Gastrocnemius medialis (tissue), 4 donors: ENCODE measurements around the gene ZNF219. TPM values are rescaled to one million over a fixed set of nuclear protein-coding genes. Genes with fewer than 3 reads are reported as not detected.

Experiments used
- ATAC-seq, 2 donors: fragments of 150-250 bp; one replicate each; pipeline ENCODE4 v1.9.1; 2016
- DNase-seq, 2 donors: peaks; one replicate each; pipeline ENCODE4 v3.0.0-alpha.2; 2019
- H3K27ac ChIP-seq, 4 donors: fragments of 200-600 bp; sonication (generic); 1 replicate in 1 of 4; 2 replicates in 3 of 4; pipeline ENCODE4 v1.5.1; 2016 to 2018; ENCODE audit warnings: mild to moderate bottlenecking in 2 of 4, moderate library complexity in 1 of 4
- H3K27me3 ChIP-seq, 3 donors: fragments of 200-600 bp; sonication (generic) in 2 of 3; 1 replicate in 1 of 3; 2 replicates in 2 of 3; pipeline versions ENCODE4 v1.5.1 to v1.6.0; 2016 to 2019; ENCODE audit warnings: mild to moderate bottlenecking in 1 of 3, moderate library complexity in 1 of 3
- H3K36me3 ChIP-seq, 2 donors: fragments of 200-600 bp; sonication (generic) in 1 of 2; one replicate each; pipeline ENCODE4 v1.5.1; 2017 to 2018
- H3K4me1 ChIP-seq, 2 donors: fragments of 200-600 bp; sonication (generic) in 1 of 2; one replicate each; pipeline ENCODE4 v1.5.1; 2016 to 2017; ENCODE audit warnings: mild to moderate bottlenecking in 2 of 2
- H3K4me3 ChIP-seq, 4 donors: fragments of 200-600 bp; sonication (generic) in 3 of 4; 1 replicate in 1 of 4; 2 replicates in 3 of 4; pipeline ENCODE4 v1.5.1; 2016 to 2019; ENCODE audit warnings: mild to moderate bottlenecking in 2 of 4
- H3K9me3 ChIP-seq, 3 donors: fragments of 200-600 bp; sonication (generic) in 2 of 3; 1 replicate in 1 of 3; 2 replicates in 2 of 3; pipeline ENCODE4 v1.5.1; 2016 to 2019
- CTCF ChIP-seq, 5 experiments: fragments of 450-650 bp in 3 of 5; fragments of 200-600 bp in 2 of 5; sonication (generic) in 2 of 5; IDR thresholded peaks in 4 of 5; conservative IDR thresholded peaks in 1 of 5; 1 replicate in 4 of 5; 2 replicates in 1 of 5; pipeline ENCODE4 v1.5.1; 2016 to 2019; ENCODE audit warnings: antibody characterized with exemption in 5 of 5, mild to moderate bottlenecking in 3 of 5, moderate library complexity in 3 of 5
- POLR2A ChIP-seq, 2 donors: fragments of 450-650 bp; IDR thresholded peaks; one replicate each; pipeline ENCODE4 v1.6.1; 2017; ENCODE audit warnings: antibody characterized with exemption in 2 of 2, mild to moderate bottlenecking in 2 of 2, moderate library complexity in 2 of 2
- in situ Hi-C, 4 donors: fragments of 200-750 bp; cut with MboI; loops; one replicate each; pipeline versions ENCODE4 v1.15.0 to v1.8.0; 2017; ENCODE audit warnings: low sequenced_read_pairs in 4 of 4
- intact Hi-C: fragments of 100-400 bp; cut with DNase I; formaldehyde crosslinking; loops from one replicate; pipeline ENCODE4 v1.15.1; 2023; ENCODE audit warnings: low total_unique reads
- total RNA-seq, 4 donors: library from RNA; depleted of rRNA; stranded (reverse); fragments of >200 nt; gene quantifications; one replicate each; pipeline versions ENCODE4 v1.1.0 to v1.2.3, GENCODE V29; 2016

ZNF219 gene
- 10 to 100 TPM; 25.9 to 48.9 (median 43.9) TPM for total RNA-seq

DNA sequence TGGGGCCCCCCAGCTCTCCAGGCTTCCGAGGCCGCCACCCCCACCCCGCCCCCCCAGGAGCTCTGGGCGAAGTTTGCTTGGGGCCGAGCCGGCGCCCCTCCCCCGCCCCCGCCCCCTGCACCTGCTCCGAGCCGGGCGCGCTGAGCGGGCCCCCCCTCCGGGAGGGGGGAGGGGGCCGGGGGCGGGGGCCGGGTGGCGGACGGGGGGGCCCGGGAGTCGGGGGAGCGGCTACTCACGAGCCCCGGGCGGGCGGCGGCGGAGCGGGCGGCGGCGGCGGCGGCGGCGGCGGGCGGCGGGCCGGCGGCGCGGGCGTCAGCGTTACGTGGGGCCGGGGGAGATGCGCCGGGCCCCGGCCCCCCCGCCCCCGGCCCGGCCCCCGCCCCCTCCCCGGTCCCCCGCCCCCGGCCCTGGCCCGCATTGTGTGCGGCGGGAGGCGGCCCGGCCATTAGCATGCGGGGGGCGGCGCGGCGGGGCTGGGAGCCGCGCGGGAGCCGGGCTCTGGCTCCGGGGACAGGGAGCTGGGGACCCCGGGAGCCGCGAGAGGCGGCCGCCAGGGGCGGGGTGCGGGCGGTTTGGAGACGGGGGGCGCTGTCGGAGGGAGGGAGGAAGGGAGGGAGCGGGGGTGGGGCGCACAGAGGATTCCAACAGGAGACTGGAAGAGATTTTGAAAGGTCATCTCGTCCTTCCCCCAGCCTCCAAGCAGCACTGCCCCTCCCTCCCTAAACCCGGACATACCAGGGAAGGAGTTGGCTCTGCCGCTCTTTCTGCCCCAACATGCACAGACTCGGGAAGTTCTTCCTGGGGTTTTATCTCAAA, at the start of gene ZNF219:
ZNF219 (minus strand) TSS at position 580 of the 816 bp plus-strand sequence. CDS start 5,064 bp downstream, outside the sequence.
- peak; percentile 48 to 50 for ATAC-seq
- in situ Hi-C loops = loop anchor here in 2 of 4 donors (10.0 kb wide), 1 partner anchor 83 kb away; no protein-coding TSS in a partner anchor
- no peaks in the 10 kb centered on the region for H3K27me3 ChIP-seq
- H3K36me3 ChIP-seq = peaks cover 0 to under 1% of the 10 kb centered on the region in 2 donors
- H3K4me1 ChIP-seq = peaks cover 20 to 30% of the 10 kb centered on the region in 2 donors
- peak within 1 kb of the TSS; percentile 92 to 96 (median 94) for H3K27ac ChIP-seq
- no peak for TF ChIP-seq POLR2A (IDR thresholded peaks at IDR 0.05)
- TF ChIP-seq CTCF (IDR thresholded peaks at IDR 0.05 in 4 of 5, conservative IDR thresholded peaks at IDR 0.05 in 1 of 5) = peak in 2 of 5 experiments; percentile 28 to 35
- no peaks in the 10 kb centered on the region for H3K9me3 ChIP-seq
- peak; percentile 34 to 48 for DNase-seq
- H3K4me3 ChIP-seq = peak within 1 kb of the TSS; percentile 71 to 93 (median 76)
- intact Hi-C loops = loop anchor here (5.0 kb wide), 2 partner anchors 41 to 416 kb away; partner anchors contain the start of genes RNASE4 and RNASE8

GRCh38 chr14:21145437-21145836, 47.0 kb upstream of the ZNF219 start:
- DNase-seq (no peak), ATAC-seq (no peak)
- no peaks in the 10 kb centered on the region for H3K4me1 ChIP-seq
- in situ Hi-C loops = no loop called here
- H3K27ac ChIP-seq = no peak overlapping the region
- H3K36me3 ChIP-seq = no peaks in the 10 kb centered on the region
- no peak overlapping the region for H3K4me3 ChIP-seq
- H3K9me3 ChIP-seq = no peaks in the 10 kb centered on the region
- peaks cover 0 to 4% (median 0%) of the 10 kb centered on the region in 3 donors for H3K27me3 ChIP-seq
- TF ChIP-seq CTCF (IDR thresholded peaks at IDR 0.05 in 4 of 5, conservative IDR thresholded peaks at IDR 0.05 in 1 of 5) = no peak
- TF ChIP-seq POLR2A (IDR thresholded peaks at IDR 0.05) = no peak
- intact Hi-C loops = no loop called here

GRCh38 chr14:21142357-21142756, 43.9 kb upstream of the ZNF219 start:
- Histone ChIP-seq H3K27me3 (peaks cover 0 to 4% (median 0%) of the 10 kb centered on the region in 3 donors), H3K4me1 (no peaks in the 10 kb centered on the region), H3K27ac (no peak overlapping the region), H3K36me3 (no peaks in the 10 kb centered on the region), H3K4me3 (no peak overlapping the region), H3K9me3 (no peaks in the 10 kb centered on the region)
- DNase-seq (no peak), ATAC-seq (no peak)
- intact Hi-C loops (no loop called here), in situ Hi-C loops (no loop called here)
- TF ChIP-seq POLR2A (IDR thresholded peaks at IDR 0.05) (no peak), CTCF (IDR thresholded peaks at IDR 0.05 in 4 of 5, conservative IDR thresholded peaks at IDR 0.05 in 1 of 5) (no peak)

GRCh38 chr14:21136024-21136423, 37.6 kb upstream of the ZNF219 start:
- in situ Hi-C loops = no loop called here
- intact Hi-C loops = no loop called here

More at GRCh38 chr14:21136024-21136423, 37.6 kb upstream of the ZNF219 start:
- DNase-seq = no peak
- H3K36me3 ChIP-seq = no peaks in the 10 kb centered on the region
- H3K9me3 ChIP-seq = no peaks in the 10 kb centered on the region
- no peak overlapping the region for H3K27ac ChIP-seq
- no peak for TF ChIP-seq POLR2A (IDR thresholded peaks at IDR 0.05)
- TF ChIP-seq CTCF (IDR thresholded peaks at IDR 0.05 in 4 of 5, conservative IDR thresholded peaks at IDR 0.05 in 1 of 5) = peak in 4 of 5 experiments; percentile 22 to 62 (median 28)
- no peak overlapping the region for H3K4me3 ChIP-seq
- H3K4me1 ChIP-seq = no peaks in the 10 kb centered on the region
- H3K27me3 ChIP-seq = no peaks in the 10 kb centered on the region
- ATAC-seq = no peak
